Renal cortex interstitium (tissue), 15 donors: ENCODE data around the gene CHST3. TPM values are rescaled to one million over a fixed set of nuclear protein-coding genes. Genes with fewer than 3 reads are reported as not detected.
"Not testable (repeated sequence)": the region's sequence is repeated elsewhere in the genome, so short reads cannot be mapped to it uniquely, and the experiment has no call there.

Experiments
- DNase-seq, 11 donors: peaks; one replicate each; pipeline ENCODE4 v3.0.0-alpha.2; 2013; ENCODE audit warnings: low read depth in 9 of 11, low spot score in 4 of 11; ENCODE audit errors: extremely low read depth in 1 of 11
- long read RNA-seq, 16 experiments: transcript quantifications; one replicate each; lab custom pipeline, GENCODE V29; 2026
- polyA plus RNA-seq, 3 donors: library from polyadenylated mRNA; unstranded; fragments of 120-200 nt; gene quantifications; one replicate each; pipeline ENCODE4 v1.2.1, GENCODE V29; 2013; ENCODE audit not compliant: insufficient read length in 3 of 3

Gene CHST3, protein sequence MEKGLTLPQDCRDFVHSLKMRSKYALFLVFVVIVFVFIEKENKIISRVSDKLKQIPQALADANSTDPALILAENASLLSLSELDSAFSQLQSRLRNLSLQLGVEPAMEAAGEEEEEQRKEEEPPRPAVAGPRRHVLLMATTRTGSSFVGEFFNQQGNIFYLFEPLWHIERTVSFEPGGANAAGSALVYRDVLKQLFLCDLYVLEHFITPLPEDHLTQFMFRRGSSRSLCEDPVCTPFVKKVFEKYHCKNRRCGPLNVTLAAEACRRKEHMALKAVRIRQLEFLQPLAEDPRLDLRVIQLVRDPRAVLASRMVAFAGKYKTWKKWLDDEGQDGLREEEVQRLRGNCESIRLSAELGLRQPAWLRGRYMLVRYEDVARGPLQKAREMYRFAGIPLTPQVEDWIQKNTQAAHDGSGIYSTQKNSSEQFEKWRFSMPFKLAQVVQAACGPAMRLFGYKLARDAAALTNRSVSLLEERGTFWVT
- polyA plus RNA-seq: 10 to 100 TPM; 14.1 to 19.4 (median 16.2) TPM
- long read RNA-seq, donor 1, full-length matches to known transcripts: 4 of 4 reads
- long read RNA-seq, donor 1, partial matches to known transcripts: 0 of 4 reads
- long read RNA-seq, donor 1, other reads (novel, unspliced or antisense): 0 of 4 reads
- long read RNA-seq, donor 2, full-length matches to known transcripts: 3 of 3 reads
- long read RNA-seq, donor 2, partial matches to known transcripts: 0 of 3 reads
- long read RNA-seq, donor 2, other reads (novel, unspliced or antisense): 0 of 3 reads
- long read RNA-seq, donor 3, full-length matches to known transcripts: 8 of 8 reads
- long read RNA-seq, donor 3, partial matches to known transcripts: 0 of 8 reads
- long read RNA-seq, donor 3, other reads (novel, unspliced or antisense): 0 of 8 reads
- long read RNA-seq, donor 4, full-length matches to known transcripts: 2 of 2 reads
- long read RNA-seq, donor 4, partial matches to known transcripts: 0 of 2 reads
- long read RNA-seq, donor 4, other reads (novel, unspliced or antisense): 0 of 2 reads
- long read RNA-seq, donor 5: 0 reads
- long read RNA-seq, donor 6, full-length matches to known transcripts: 5 of 5 reads
- long read RNA-seq, donor 6, partial matches to known transcripts: 0 of 5 reads
- long read RNA-seq, donor 6, other reads (novel, unspliced or antisense): 0 of 5 reads
- long read RNA-seq, donor 7, full-length matches to known transcripts: 5 of 5 reads
- long read RNA-seq, donor 7, partial matches to known transcripts: 0 of 5 reads
- long read RNA-seq, donor 7, other reads (novel, unspliced or antisense): 0 of 5 reads
- long read RNA-seq, donor 8, full-length matches to known transcripts: 2 of 2 reads
- long read RNA-seq, donor 8, partial matches to known transcripts: 0 of 2 reads
- long read RNA-seq, donor 8, other reads (novel, unspliced or antisense): 0 of 2 reads
- long read RNA-seq, donor 9, full-length matches to known transcripts: 12 of 12 reads
- long read RNA-seq, donor 9, partial matches to known transcripts: 0 of 12 reads
- long read RNA-seq, donor 9, other reads (novel, unspliced or antisense): 0 of 12 reads
- long read RNA-seq, donor 10, full-length matches to known transcripts: 4 of 16 reads
- long read RNA-seq, donor 10, partial matches to known transcripts: 12 of 16 reads
- long read RNA-seq, donor 10, other reads (novel, unspliced or antisense): 0 of 16 reads
- long read RNA-seq, donor 11, full-length matches to known transcripts: 1 of 1 reads
- long read RNA-seq, donor 11, partial matches to known transcripts: 0 of 1 reads
- long read RNA-seq, donor 11, other reads (novel, unspliced or antisense): 0 of 1 reads
- long read RNA-seq, donor 12, full-length matches to known transcripts: 2 of 2 reads
- long read RNA-seq, donor 12, partial matches to known transcripts: 0 of 2 reads
- long read RNA-seq, donor 12, other reads (novel, unspliced or antisense): 0 of 2 reads
- long read RNA-seq, donor 13: 0 reads
- long read RNA-seq, donor 14, full-length matches to known transcripts: 3 of 3 reads
- long read RNA-seq, donor 14, partial matches to known transcripts: 0 of 3 reads
- long read RNA-seq, donor 14, other reads (novel, unspliced or antisense): 0 of 3 reads
- long read RNA-seq, donor 15, full-length matches to known transcripts: 1 of 1 reads
- long read RNA-seq, donor 15, partial matches to known transcripts: 0 of 1 reads
- long read RNA-seq, donor 15, other reads (novel, unspliced or antisense): 0 of 1 reads
- long read RNA-seq, donor 16, full-length matches to known transcripts: 5 of 5 reads
- long read RNA-seq, donor 16, partial matches to known transcripts: 0 of 5 reads
- long read RNA-seq, donor 16, other reads (novel, unspliced or antisense): 0 of 5 reads

DNA sequence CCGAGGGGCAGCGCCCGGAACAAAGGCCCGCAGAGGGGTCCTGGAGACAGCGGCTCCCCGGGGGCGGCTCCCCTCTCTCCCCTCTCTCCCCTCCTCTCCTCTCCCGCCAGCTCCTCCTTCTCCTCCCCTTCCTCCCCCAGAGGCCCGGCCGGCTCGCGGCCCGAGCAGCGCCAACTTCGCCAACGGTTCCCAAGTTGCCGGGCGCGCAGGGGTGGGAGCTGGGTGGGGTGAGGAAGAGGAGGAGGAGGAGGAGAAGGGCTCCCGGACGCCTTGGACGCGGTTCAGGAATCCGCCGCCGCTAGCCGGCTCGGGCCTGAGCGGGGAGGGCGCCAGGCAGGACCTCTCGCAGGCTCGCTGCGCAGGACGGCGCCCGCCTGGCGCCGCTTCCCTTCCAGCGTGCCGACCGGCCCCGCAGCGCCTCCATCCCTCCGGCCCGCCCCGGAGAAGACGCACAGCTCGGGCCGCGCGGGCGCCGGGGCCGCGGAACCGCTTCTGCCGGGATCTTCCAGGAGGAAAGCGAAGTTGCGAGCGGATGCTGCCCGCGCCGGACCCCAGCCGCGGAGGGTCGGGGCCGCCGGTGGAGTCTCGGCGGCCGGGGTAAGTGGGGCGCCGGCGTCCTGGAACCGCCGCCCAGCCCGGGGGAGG is at the start of gene CHST3:
Gene CHST3, plus strand, starts transcription at position 298 of the 645 bp plus-strand sequence. CDS start 41,448 bp downstream, outside the sequence.
- peak in 4 of 11 donors; percentile 51 to 60 (median 58) for DNase-seq

DNA sequence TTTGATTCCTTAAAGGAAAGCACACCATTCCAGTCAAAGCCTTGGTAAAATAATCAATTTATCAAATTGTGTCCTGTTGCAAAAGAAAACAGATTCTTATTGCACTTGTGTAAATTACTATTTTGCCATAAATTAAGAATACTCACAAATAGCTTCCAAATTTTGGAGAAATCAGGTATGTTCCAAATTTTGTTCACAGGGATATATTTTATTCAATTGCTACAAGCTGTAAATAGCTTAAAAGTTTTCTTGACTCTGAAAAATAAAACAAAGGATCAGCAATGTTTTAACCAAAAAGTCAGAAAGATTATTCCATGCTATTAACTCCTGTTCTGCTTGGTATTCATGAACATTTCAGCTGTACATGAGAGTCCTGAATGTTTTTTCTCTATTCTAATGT is 47.4 kb upstream of the CHST3 start:
- no peak for DNase-seq

DNA sequence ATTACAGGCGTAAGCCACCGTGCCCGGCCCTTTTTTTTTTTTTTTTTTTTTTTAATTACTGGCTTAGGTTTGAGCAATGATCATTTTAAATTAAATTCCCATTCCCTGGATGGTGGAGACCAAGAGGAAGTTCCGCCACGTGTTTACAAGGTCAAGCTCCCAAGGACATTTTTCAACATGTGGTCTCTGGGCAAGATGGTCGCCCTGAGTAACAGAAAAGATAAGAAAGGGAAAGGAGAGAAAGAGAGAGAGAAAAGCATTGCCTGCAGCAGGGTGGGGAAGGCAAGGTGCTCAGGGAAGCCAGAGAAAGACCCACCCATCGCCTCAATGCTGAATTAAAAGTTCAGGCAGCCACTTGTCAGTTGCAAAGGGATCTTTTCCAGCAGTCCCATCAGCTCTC is 45.2 kb upstream of the CHST3 start:
- no peak for DNase-seq

DNA sequence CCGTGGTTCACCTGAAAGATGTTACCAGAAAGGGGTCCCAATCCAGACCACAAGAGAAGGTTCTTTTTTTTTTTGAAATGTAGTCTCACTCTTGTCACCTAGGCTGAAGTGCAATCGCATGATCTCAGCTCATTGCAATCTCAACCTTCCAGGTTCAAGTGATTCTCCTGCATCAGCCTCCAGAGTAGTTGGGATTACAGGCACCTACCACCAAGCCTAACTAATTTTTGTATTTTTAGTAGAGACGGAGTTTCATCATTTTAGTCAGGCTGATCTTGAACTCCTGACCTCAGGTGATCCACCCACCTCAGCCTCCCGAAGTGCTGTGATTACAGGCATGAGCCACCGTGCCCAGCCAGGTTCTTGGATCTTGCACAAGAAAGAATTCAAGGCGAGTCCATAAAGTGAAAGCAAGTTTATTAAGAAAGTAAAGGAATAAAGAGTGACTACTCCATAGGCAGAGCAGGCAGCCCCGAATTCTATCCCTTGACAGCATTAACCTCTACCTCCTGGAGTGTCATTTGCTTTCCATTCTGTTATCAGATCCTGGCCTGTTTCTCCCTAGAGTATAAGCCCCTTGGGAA is 44.1 kb upstream of the CHST3 start:
- not testable (repeated sequence) for DNase-seq

DNA sequence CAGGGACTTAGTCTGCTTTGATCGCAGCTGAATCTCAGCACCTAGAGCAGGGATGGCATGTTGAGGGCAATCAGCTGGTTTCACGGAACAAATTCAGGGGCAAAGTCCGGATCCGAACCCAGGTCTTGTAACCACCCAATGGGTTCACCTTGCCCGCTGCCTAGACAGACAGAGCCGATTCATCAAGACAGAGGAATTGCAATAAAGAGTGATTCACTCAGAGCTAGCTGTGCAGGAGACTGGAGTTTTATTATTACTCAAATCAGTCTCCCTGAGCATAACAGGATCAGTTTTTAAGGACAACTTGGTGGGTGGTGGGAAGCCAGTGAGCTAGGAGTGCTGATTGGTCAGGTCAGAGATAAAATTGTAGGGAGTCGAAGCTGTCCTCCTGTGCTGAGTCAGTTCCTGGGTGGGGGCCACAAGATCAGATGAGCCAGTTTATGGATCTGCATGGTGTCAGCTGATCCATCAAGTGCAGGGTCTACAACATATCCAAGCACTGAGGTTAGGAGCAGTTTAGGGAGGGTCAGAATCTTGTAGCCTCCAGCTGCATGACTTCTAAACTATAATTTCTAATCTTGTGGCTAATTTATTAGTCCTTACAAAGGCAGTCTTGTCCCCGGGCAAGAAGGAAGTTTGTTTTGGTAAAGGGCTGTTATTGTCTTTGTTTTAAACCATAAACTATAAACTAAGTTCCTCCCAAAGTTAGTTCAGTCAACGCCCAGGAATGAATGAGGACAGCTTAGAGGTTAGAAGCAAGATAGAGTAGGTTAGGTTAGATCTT is 43.5 kb upstream of the CHST3 start:
- DNase-seq: no peak

DNA sequence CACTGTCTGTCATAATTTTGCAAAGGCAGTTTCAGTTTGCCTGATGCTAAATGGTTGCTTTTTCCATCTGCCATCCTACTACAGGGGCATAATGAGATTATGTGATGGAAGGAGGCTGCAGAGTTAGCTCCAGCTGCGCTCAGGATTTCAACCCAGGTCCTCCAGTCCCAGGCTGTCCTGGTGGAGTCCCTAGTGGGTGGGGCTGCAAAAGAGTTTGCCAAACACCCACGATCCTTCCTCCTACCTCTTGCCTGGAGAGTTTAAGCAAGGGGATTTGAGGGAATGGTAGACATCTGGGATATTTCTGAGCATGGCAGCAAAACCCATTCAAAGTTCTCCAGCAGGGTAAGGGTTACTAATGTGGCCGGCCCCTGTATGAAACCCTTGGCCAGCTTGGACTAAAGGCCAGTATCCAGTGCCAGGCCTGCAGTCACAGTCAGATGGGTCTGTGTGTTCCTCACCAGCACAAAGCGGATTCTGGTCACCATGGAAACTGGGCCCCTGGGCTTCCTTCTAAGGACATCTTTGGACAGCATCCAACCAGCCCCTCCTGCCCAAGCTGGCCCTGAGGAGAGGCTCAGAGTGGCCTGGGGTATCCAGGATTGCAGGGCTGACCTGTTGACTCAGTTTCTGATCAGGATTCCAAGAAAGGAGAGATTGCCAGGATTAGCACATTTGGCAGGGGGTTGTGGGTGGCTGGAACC is 42.7 kb upstream of the CHST3 start:
- peak in 9 of 11 donors; percentile 19 to 58 (median 45) for DNase-seq

DNA sequence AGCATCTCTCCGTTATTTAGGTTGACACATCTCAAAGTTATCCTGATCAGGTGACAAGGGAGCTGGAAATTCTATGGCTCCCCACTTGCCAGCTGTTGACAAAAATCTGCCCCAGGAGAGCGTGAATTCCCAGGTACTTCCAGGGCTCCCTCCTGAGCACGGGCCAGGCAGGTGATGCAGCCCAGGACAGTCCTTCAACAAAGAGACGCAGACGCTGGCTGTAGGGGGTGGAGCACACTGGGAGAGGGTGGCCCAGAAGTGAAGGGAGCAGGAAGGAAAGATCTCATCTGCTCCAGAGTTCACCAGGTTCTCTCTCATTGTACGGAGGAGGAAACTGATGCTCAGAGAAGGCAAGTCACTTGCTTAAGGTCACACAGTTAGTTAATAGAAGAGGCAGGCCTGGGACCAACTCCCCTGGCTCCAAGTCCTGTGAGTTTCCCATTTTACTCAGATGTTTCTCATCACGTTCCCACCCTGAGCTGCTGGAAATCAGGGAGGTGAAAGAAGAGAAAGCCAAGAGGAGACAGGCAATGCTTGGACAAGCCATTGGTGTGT is 41.0 kb upstream of the CHST3 start:
- no peak for DNase-seq

DNA sequence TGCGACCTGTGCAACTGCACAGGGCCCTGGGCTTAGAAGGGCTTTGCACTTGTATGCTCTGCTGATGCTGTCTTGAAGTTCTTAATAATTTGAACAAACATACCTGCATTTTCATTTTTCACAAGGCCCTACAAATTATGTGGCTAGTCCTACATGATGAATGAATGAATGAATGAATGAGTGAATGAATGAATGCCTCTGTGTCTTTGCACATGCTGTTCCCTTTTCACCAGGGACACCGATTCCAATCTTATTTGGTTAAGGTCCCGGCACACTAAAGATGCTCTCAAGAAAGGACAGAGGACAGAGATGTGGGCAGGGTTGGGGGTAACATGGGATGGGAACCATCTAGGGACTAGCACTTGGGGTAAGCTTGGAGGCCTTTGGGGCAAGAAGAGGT is 39.4 kb upstream of the CHST3 start:
- DNase-seq: no peak

DNA sequence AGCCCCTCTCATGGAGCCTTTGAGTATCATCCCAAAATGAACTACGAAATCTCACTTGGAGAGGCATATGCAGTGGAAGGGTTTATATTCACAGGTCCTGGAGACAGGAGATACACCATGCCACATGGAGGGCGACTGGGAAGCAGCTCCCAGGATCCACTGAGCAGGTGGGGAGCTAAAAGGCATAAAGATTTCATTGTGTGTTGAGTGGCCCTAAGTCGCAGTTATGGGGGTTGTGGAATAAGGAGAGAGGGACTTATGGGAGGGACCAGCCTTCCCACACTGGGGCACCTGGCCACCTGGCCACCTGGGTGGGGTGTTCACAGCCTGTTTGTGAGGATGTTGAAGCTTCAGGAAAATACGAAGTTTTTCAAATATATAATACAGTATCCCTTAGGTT is 37.0 kb upstream of the CHST3 start:
- DNase-seq: no peak

DNA sequence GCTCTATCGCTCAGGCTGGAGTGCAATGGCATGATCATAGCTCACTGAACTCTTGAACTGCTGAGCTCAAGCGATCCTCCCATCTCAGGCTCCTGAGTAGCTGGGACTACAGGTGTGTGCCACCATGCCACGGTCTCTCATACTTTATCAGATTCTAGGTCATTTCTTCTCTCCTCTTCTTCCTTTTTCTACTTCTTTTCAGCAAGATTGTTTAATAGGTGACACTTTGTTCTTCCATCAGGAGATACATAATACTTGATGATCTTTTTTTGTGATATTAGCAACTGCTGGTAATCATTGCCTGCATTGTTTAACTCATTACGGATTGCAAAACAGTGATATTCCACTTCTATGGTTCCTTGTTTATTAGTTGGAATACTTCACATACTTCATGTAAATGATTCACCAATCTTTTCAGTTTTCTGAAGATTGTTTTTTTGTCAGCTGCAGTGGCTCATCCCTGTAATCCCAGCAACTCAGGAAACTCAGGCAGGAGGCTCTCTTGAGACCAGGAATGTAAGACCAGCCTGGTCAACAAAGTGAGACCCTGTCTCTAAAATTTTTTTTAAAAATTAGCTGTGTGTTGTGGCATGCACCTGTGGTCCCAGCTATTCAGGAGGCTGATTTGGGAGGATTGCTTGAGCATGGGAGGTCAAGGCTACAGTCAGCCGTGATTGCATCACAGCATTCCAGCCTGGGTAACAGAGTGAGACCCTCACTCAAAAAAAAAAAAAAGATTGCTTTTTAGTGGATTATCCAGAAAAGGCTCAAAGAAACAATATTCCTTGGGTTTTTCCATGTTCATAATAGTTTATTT is 36.2 kb upstream of the CHST3 start:
- no peak for DNase-seq

DNA sequence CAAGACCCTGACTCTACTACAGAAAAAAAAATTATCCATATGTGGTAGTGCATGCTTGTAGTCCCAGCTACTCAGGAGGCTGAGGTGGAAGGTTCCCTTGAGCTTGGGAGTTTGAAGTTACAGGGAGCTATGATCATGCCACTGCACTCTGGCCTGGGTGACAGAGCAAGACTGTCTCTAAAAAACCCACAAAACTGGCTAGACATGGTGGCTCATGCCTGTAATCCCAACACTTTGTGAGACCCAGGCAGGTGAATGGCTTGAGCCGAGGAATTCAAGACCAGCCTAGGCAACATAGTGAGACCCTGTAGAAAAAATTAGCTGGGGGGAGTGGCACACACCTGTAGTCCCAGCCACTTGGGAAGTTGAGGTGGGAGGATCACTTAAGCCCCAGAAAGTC is 32.9 kb upstream of the CHST3 start:
- DNase-seq: no peak

DNA sequence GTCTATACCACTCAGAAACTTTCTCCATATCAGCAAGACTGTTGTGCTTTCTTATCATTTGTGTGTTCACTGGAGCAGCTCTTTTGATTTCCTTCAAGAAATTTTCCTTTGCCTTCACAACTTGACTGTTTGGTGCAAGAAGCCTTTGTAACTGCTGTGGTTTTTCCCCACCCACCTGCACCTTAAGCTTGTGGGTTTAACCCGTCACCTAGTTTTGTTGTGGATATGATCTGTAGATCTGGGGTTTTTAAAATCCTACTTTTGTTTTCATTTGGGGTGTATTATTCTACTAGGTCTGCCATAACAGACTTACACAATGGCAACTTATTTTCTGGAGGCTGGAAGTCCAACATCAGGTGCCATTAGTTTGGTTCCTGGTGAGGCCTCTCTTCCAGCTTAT is 30.5 kb upstream of the CHST3 start:
- DNase-seq: no peak

DNA sequence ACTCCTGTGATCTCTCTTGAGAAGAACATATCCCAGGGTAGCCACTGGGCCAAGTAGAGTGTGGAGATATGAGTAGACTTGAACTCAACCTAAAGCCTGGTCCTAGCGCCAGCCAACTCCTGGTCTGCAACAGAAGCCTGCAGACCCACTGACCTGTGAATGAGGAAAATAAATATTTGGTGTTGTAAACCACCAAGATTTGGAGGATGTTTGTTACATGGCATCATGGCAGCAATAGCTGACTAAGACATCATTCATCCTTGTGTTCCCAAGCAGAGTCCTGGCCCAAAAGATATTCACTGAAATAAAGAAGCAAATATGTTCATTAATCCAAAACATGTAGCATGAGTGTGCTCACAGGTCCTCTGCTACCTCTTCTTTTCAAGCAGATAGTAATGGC is 26.0 kb upstream of the CHST3 start:
- DNase-seq: no peak

DNA sequence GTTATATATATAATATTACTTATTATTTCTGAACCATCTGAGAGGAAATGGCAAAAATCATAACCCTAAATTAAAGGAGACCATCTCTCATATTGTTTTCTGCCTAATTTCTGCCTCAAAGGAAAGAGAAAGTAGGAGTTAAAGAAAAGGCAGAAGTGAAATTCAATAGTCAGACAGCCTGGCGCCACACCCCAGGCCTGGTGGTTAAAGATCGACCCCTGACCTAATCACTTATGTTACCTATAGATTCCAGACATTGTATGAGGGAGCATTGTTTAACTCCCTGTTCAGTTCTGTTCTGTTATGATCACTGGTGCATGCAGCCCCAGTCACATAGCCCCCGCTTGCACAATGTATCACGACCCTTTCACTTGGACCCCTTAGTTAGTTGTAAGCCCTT is 24.9 kb upstream of the CHST3 start:
- DNase-seq: no peak
